ENCODE data around the gene OR13C5.

GRCh38 chr9:104572612-104573011 is 26.6 kb downstream of the OR13C5 start:
- TF ChIP-seq, protein P1, sequence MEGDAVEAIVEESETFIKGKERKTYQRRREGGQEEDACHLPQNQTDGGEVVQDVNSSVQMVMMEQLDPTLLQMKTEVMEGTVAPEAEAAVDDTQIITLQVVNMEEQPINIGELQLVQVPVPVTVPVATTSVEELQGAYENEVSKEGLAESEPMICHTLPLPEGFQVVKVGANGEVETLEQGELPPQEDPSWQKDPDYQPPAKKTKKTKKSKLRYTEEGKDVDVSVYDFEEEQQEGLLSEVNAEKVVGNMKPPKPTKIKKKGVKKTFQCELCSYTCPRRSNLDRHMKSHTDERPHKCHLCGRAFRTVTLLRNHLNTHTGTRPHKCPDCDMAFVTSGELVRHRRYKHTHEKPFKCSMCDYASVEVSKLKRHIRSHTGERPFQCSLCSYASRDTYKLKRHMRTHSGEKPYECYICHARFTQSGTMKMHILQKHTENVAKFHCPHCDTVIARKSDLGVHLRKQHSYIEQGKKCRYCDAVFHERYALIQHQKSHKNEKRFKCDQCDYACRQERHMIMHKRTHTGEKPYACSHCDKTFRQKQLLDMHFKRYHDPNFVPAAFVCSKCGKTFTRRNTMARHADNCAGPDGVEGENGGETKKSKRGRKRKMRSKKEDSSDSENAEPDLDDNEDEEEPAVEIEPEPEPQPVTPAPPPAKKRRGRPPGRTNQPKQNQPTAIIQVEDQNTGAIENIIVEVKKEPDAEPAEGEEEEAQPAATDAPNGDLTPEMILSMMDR (IDR thresholded peaks at IDR 0.05): no peak
- TF ChIP-seq POLR2AphosphoS5 (IDR thresholded peaks at IDR 0.05; ENCODE audit: low read depth, low read length): no peak

Measured in Panc1 (cell line).